MM.1S (cell line): ENCODE measurements around the gene TAS1R1.
A peak's percentile ranks its signal among the peaks of the same experiment; 100 is the strongest.

Source experiments
- DNase-seq: peaks from one replicate; pipeline ENCODE4 v3.0.0-alpha.2; 2015
- H2AFZ ChIP-seq: fragments of 300-600 bp; sonication (generic); 2 replicates; pipeline ENCODE4 v1.6.0; 2016; ENCODE audit warnings: antibody characterized with exemption, low read length
- H3F3A ChIP-seq: fragments of 300-600 bp; sonication (generic); 2 replicates; pipeline ENCODE4 v1.6.1; 2016; ENCODE audit warnings: mild to moderate bottlenecking, antibody characterized with exemption, low read length, moderate library complexity, mixed read lengths; ENCODE audit not compliant: insufficient read depth
- H3K27ac ChIP-seq: fragments of 300-600 bp; sonication (generic); 2 replicates; pipeline ENCODE4 v1.5.1; 2016; ENCODE audit warnings: mild to moderate bottlenecking, low read length
- H3K27me3 ChIP-seq: fragments of 300-600 bp; sonication (generic); replicated peaks from 2 replicates; pipeline ENCODE4 v1.6.0; 2016; ENCODE audit warnings: low read length; ENCODE audit not compliant: insufficient read depth
- H3K36me3 ChIP-seq: fragments of 300-600 bp; sonication (generic); replicated peaks from 2 replicates; pipeline ENCODE4 v1.6.1; 2016; ENCODE audit warnings: mild to moderate bottlenecking, low read length, mixed read lengths; ENCODE audit not compliant: insufficient read depth
- H3K4me1 ChIP-seq: fragments of 300-600 bp; sonication (generic); 2 replicates; pipeline ENCODE4 v1.6.1; 2016; ENCODE audit warnings: low read length, mixed read lengths
- H3K4me2 ChIP-seq: fragments of 300-600 bp; sonication (generic); 2 replicates; pipeline ENCODE4 v1.6.0; 2016; ENCODE audit warnings: low read depth, low read length
- H3K4me3 ChIP-seq: fragments of 300-600 bp; sonication (generic); 2 replicates; pipeline ENCODE4 v1.5.1; 2016; ENCODE audit warnings: low read length, mixed read lengths
- H3K79me2 ChIP-seq: fragments of 300-600 bp; sonication (generic); 2 replicates; pipeline ENCODE4 v1.6.1; 2016; ENCODE audit warnings: mixed run types, low read length, mixed read lengths
- H3K9ac ChIP-seq: fragments of 300-600 bp; sonication (generic); 2 replicates; pipeline ENCODE4 v1.6.1; 2016; ENCODE audit warnings: low read length, mixed read lengths
- H3K9me2 ChIP-seq: fragments of 300-600 bp; sonication (generic); replicated peaks from 2 replicates; pipeline ENCODE4 v1.6.1; 2016; ENCODE audit warnings: mild to moderate bottlenecking, low read length, mixed read lengths; ENCODE audit not compliant: insufficient read depth
- H3K9me3 ChIP-seq: fragments of 300-600 bp; sonication (generic); replicated peaks from 2 replicates; pipeline ENCODE4 v1.6.1; 2016; ENCODE audit warnings: mild to moderate bottlenecking, low read length, mixed read lengths; ENCODE audit not compliant: insufficient read depth
- H4K20me1 ChIP-seq: fragments of 300-600 bp; sonication (generic); 2 replicates; pipeline ENCODE4 v1.6.1; 2016; ENCODE audit warnings: mild to moderate bottlenecking, low read length, moderate library complexity, mixed read lengths; ENCODE audit not compliant: insufficient read depth
- CTCF ChIP-seq: fragments of 300-600 bp; sonication (generic); IDR thresholded peaks from 2 replicates; pipeline ENCODE4 v1.5.1; 2016; ENCODE audit warnings: antibody characterized with exemption, low read length, mixed read lengths
- EZH2 ChIP-seq: fragments of 300-600 bp; sonication (generic); optimal IDR thresholded peaks from 2 replicates; pipeline ENCODE3; 2017; ENCODE audit warnings: low read depth, mild to moderate bottlenecking, antibody characterized with exemption, low read length, mixed read lengths
- EZH2phosphoT487 ChIP-seq: fragments of 300-600 bp; sonication (generic); IDR thresholded peaks from 2 replicates; pipeline ENCODE4 v1.6.1; 2018; ENCODE audit warnings: antibody characterized with exemption, low read length

TAS1R1 gene

GRCh38 chr1:6602669-6603237 is 47.6 kb downstream of the TAS1R1 start, which contains the start of gene KLHL21:
TSS of gene KLHL21 (minus strand) at chr1:6602869. CDS start at chr1:6602817, 52 bp downstream.
- Histone ChIP-seq H3K9me3 (no peaks in the 10 kb centered on the region), H3K36me3 (0 out of 2 replicates have a peak, but pooled peaks cover 6% of the 10 kb centered on the region), H3F3A (peaks cover 27% of the 10 kb centered on the region), H3K27ac (peak within 1 kb of the TSS; percentile 97), H3K27me3 (no peaks in the 10 kb centered on the region), H3K9ac (peak within 1 kb of the TSS; percentile 85), H3K4me1 (peaks cover 14% of the 10 kb centered on the region), H3K4me3 (peak within 1 kb of the TSS; percentile 81), H3K4me2 (peak within 1 kb of the TSS; percentile 81), H4K20me1 (peaks cover 8% of the 10 kb centered on the region; the same call in 1 of the 2 replicates), H2AFZ (peak within 1 kb of the TSS; percentile 84), H3K9me2 (no peaks in the 10 kb centered on the region), H3K79me2 (peaks cover 47% of the 10 kb centered on the region)
- peak; percentile 90 for DNase-seq
- TF ChIP-seq EZH2phosphoT487 (no peak), CTCF (no peak), EZH2 (no peak)

GRCh38 chr1:6603238-6603914 is 48.3 kb downstream of the TAS1R1 start:
- Histone ChIP-seq H3K4me3 (peak overlapping the region; percentile 70), H3K4me2 (peak overlapping the region; percentile 58), H3K9me2 (no peaks in the 10 kb centered on the region), H3K79me2 (peaks cover 40% of the 10 kb centered on the region), H3K27me3 (no peaks in the 10 kb centered on the region), H4K20me1 (peaks cover 8% of the 10 kb centered on the region; the same call in 1 of the 2 replicates), H3K4me1 (peaks cover 14% of the 10 kb centered on the region), H3K9me3 (no peaks in the 10 kb centered on the region), H3F3A (peaks cover 27% of the 10 kb centered on the region), H3K9ac (peak overlapping the region; percentile 83), H3K36me3 (0 out of 2 replicates have a peak, but pooled peaks cover 3% of the 10 kb centered on the region), H2AFZ (peak overlapping the region; percentile 71), H3K27ac (peak overlapping the region; percentile 97)
- no peak for TF ChIP-seq EZH2phosphoT487
- TF ChIP-seq CTCF = no peak
- no peak for TF ChIP-seq EZH2
- DNase-seq = peak; percentile 73

- peaks cover 6% of the 10 kb centered on the region; the same call in 1 of the 2 replicates for H4K20me1 ChIP-seq
- H3K27ac ChIP-seq = peak overlapping the region; percentile 97
- TF ChIP-seq EZH2 (no peak), EZH2phosphoT487 (no peak), CTCF (no peak)
- no peaks in the 10 kb centered on the region for H3K9me3 ChIP-seq
- no peaks in the 10 kb centered on the region for H3K27me3 ChIP-seq
- peak overlapping the region; percentile 71 for H2AFZ ChIP-seq
- peaks cover 14% of the 10 kb centered on the region for H3K4me1 ChIP-seq
- H3K9me2 ChIP-seq = no peaks in the 10 kb centered on the region
- peak overlapping the region; percentile 58 for H3K4me2 ChIP-seq
- peak overlapping the region; percentile 70 for H3K4me3 ChIP-seq
- peaks cover 27% of the 10 kb centered on the region for H3F3A ChIP-seq
- H3K36me3 ChIP-seq = no peaks in the 10 kb centered on the region
- no peak for DNase-seq
- peak overlapping the region; percentile 83 for H3K9ac ChIP-seq
- H3K79me2 ChIP-seq = peaks cover 34% of the 10 kb centered on the region
Observed at GRCh38 chr1:6603915-6604558, 48.9 kb downstream of the TAS1R1 start.
